GM12873 (cell line): ENCODE measurements around the gene LDAF1.

Source experiments
- TF ChIP-seq, protein P1 (sequence below): IDR thresholded peaks from 2 replicates; pipeline ENCODE4 v1.5.1; 2012; ENCODE audit warnings: low read depth, mild to moderate bottlenecking, moderate library complexity, low read length, control low read depth; ENCODE audit not compliant: insufficient read depth; ENCODE audit errors: missing control alignments

Gene LDAF1

DNA sequence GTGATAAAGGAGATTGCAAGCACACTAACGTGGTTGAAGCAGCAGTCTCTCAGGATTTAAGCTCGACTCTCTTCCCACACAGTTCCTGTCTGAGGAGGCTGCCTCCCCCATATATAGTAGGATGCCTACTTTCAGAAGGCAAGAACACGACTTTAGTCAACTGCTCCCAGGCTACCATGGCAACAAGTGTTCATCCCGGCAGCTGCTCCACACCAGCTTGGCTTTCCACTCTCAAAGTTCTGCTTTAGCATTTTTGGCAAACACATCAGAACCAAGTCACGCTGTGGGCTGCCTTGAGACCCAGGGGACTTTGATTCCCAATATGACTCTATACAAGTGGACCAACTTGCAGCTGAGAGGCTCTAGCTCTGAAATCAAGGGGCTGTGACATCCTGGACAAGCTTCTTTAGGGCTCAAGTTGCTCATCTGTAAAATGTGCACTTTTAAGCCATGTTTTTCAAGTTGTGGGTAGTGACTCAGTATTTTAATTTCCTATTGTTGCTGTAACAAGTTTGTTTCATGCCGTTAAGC, 36.4 kb downstream of the LDAF1 start:
- TF ChIP-seq, protein P1, sequence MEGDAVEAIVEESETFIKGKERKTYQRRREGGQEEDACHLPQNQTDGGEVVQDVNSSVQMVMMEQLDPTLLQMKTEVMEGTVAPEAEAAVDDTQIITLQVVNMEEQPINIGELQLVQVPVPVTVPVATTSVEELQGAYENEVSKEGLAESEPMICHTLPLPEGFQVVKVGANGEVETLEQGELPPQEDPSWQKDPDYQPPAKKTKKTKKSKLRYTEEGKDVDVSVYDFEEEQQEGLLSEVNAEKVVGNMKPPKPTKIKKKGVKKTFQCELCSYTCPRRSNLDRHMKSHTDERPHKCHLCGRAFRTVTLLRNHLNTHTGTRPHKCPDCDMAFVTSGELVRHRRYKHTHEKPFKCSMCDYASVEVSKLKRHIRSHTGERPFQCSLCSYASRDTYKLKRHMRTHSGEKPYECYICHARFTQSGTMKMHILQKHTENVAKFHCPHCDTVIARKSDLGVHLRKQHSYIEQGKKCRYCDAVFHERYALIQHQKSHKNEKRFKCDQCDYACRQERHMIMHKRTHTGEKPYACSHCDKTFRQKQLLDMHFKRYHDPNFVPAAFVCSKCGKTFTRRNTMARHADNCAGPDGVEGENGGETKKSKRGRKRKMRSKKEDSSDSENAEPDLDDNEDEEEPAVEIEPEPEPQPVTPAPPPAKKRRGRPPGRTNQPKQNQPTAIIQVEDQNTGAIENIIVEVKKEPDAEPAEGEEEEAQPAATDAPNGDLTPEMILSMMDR, result no peak

DNA sequence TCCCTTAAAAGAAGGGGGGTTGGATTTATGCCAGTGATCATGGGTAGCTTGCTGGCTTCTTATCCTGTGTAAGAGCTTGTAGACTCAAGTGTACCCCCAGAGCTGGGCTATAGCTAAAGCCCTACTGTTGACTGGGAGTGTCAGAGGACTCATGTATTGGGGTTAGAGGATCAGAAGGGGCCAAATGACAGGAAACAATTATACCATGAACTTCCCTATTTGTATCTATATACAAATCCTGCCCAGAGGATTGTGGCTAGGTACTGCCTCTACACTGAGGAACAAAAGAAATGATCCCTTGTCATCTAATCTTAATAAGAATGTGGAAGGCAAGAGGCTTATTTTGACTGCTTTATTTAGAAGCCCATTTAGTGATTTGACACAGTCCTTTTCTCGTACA, 38.6 kb downstream of the LDAF1 start:
- TF ChIP-seq, protein P1, result no peak

DNA sequence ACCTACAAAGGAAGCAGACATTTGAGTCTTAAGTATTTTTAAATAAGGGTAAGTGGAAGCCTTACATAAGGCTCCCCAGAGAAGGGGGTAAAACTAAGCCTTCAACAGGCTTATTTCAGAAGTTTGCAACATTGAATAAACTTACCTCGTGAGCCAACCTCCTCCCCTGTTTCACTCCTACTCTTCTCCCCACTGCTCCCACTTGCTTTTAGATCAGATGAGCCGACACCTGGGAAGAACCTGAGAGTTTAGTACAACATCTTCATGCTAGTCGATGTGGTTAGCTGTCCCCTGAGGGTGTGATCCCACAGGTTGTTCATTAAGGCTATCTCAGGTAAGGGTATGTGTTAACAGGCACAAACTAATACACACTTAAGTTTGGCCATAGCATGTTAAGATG, 39.1 kb downstream of the LDAF1 start:
- TF ChIP-seq, protein P1, result no peak

DNA sequence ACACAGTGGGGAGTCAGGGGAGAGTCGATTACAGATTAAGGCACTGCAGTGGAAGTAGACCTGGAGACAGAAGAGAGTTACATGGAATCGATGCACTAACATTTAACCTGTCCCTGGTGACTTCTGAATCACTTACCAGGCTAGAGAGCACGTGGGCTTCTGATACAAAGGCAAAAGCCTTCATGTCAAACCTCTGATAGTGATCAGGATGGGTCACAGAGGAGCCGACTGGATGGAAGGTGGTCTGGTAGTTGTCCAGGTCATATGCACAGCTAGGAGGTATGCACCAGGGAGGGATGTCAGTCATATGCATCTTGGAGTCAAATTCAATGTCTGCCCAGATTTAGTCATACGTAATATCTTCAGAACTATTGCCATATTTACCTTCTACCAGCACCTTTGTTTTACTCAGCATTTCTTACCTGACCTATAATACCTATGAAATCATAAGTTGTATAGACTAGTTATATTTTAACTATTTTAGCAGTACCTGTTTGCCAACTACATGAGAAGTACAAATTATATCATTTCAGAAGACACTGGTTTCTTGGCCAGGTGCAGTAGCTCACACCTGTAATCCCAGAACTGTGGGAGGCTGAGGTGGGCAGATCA, 41.2 kb downstream of the LDAF1 start:
- TF ChIP-seq, protein P1, result no peak

DNA sequence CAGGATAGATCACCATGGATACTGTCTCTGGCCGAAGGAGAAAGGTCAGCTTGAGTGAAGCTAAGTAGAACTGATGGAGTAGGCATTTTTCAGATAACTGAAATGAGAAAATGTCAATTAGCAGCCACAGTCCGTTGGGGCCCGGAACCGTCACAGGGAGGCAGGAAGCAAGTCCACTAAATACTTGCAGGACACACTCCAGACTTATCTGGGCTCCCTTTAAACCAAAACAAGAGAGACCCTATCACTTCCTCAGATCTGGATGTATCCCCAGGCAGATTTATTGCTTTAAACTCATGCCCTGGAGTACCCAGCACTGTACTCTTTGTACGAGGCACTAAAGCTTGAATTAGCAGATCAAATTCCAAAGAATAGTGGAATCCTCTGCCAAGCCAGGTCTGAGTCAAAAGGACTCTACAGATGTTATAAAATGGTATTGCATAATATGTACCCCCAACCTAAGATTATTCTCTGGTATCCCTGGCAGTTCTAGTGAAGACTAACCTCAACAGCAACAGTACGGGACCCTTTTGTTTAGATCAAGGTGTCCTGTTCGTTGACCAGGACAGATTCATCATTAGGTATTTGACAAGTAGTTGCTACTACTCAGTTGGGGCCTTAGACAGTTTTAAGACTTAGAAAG, 44.8 kb downstream of the LDAF1 start:
- TF ChIP-seq, protein P1, result no peak

DNA sequence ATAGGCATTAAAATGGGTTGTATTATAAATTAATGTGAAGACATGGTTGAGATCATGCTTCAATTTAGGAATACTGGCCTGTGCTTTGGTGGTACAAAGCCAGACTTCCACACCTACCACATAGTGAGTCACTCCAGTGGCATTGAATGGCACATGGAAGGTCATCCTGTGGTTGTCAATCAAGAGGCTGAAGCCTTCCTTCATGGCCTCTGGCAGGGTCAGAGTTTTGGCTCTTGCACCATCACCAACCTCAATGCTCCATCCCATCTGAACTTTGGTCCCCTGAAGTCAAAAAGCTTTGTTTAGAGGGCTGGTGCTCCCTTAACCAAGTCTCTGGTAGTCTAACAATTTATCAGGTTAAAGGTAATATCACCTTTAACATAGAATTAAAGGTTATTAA, 46.8 kb downstream of the LDAF1 start:
- TF ChIP-seq, protein P1, result no peak

DNA sequence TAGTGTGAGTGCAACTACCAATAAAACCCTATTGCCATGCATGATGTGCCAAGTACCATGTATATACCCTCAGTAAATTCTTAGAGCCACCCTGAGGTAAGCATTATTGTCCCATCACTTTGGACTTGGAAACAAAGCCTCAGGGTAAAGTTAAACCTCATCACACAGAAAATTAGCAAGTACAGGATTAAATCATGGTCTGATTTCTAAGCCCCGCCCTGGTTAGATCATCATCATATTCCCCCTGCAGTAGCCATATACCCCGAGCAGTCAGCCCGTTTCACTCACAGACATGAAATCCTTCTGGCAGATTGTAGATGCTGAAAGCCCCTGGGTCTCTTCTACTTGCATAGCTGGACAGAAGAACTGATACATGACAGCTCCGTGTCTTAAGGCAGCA, 48.1 kb downstream of the LDAF1 start:
- TF ChIP-seq, protein P1, result no peak
